HCT116 (cell line): ENCODE data around the gene PSMC6. TPM values are rescaled to one million over a fixed set of nuclear protein-coding genes. Genes with fewer than 3 reads are reported as not detected.

Experiments used
- ATAC-seq: fragments of 200-7000 bp; cut with Tn5 transposase; 2 replicates; pipeline ENCODE4 v1.9.1; 2020; ENCODE audit warnings: mild to moderate bottlenecking, moderate library complexity
- BruUV-seq: library from RNA; stranded (reverse); fragments of 400-500 nt; replicated peaks from 2 replicates; lab custom pipeline; 2021; lab: Mats Ljungman, UMichigan
- CTCF ChIA-PET: fragments of 300-600 bp; sonication (Branson Sonifier 250); formaldehyde crosslinking; loops from one replicate; lab custom pipeline; 2021; ENCODE audit warnings: antibody characterized with exemption; lab: Charles Lee
- POLR2A ChIA-PET: fragments of 300-600, 350-600 bp; sonication (Branson Sonifier 250); formaldehyde crosslinking; loops from one replicate; lab custom pipeline; 2021; ENCODE audit warnings: antibody characterized with exemption; lab: Charles Lee
- RAD21 ChIA-PET, 2 experiments: fragments of 300-600 bp; sonication (Branson Sonifier 250); formaldehyde crosslinking; loops; one replicate each; lab custom pipeline; 2023; ENCODE audit warnings: low total read pairs in 2 of 2; ENCODE audit not compliant: uncharacterized antibody in 2 of 2, unreplicated experiment in 2 of 2, low non-redundant PET in 1 of 2; lab: Charles Lee
- DNase-seq: peaks from one replicate; pipeline ENCODE4 v3.0.0-alpha.2; 2010; ENCODE audit warnings: low read depth, low spot score
- H2AFZ ChIP-seq: fragments of 200-600 bp; shearing (Covaris generic), sonication (generic); 2 replicates; pipeline ENCODE4 v1.6.1; 2017; ENCODE audit warnings: low read depth, mixed run types, mixed read lengths, antibody characterized with exemption, low read length; ENCODE audit not compliant: poor library complexity, severe bottlenecking
- H3K27ac ChIP-seq: 2 replicates; pipeline ENCODE4 v1.5.1; 2012; ENCODE audit warnings: low read depth, low read length
- H3K27me3 ChIP-seq: fragments of 200-600 bp; sonication (generic); 2 replicates; pipeline ENCODE4 v1.6.1; 2016; ENCODE audit warnings: mixed run types, low read length, mixed read lengths; ENCODE audit not compliant: insufficient read depth
- H3K36me3 ChIP-seq, 2 experiments: fragments of 200-500 bp in 1 of 2; fragments of 200-600 bp in 1 of 2; sonication (Bioruptor generic) in 1 of 2; sonication (generic) in 1 of 2; 2 replicates each; pipeline versions ENCODE4 v1.5.1 to v1.6.1; 2014 to 2016; ENCODE audit warnings: low read length in 2 of 2, inconsistent platforms in 1 of 2, mixed read lengths in 1 of 2, mixed run types in 1 of 2; ENCODE audit not compliant: insufficient read depth in 2 of 2, control insufficient read depth in 1 of 2
- H3K4me1 ChIP-seq, 2 experiments: fragments of 200-600 bp in 1 of 2; sonication (generic) in 1 of 2; 2 replicates each; pipeline versions ENCODE4 v1.5.1 to v1.6.1; 2012 to 2017; ENCODE audit warnings: low read length in 2 of 2, inconsistent platforms in 1 of 2, mild to moderate bottlenecking in 1 of 2, mixed read lengths in 1 of 2, mixed run types in 1 of 2, moderate library complexity in 1 of 2; ENCODE audit not compliant: insufficient read depth in 2 of 2, control insufficient read depth in 1 of 2
- H3K4me2 ChIP-seq: fragments of 200-600 bp; sonication (generic); 2 replicates; pipeline ENCODE4 v1.6.1; 2017; ENCODE audit warnings: mixed run types, low read length, mixed read lengths
- H3K4me3 ChIP-seq, 2 experiments: fragments of 200-600 bp in 1 of 2; sonication (generic) in 1 of 2; replicated peaks in 1 of 2; 2 replicates each; pipeline ENCODE4 v1.5.1; 2011 to 2016; ENCODE audit warnings: low read length in 2 of 2, control low read depth in 1 of 2, low read depth in 1 of 2, mild to moderate bottlenecking in 1 of 2, mixed read lengths in 1 of 2, mixed run types in 1 of 2
- H3K79me2 ChIP-seq: fragments of 200-600 bp; sonication (generic); 2 replicates; pipeline ENCODE4 v1.6.1; 2017; ENCODE audit warnings: mild to moderate bottlenecking, mixed run types, low read length, moderate library complexity, mixed read lengths; ENCODE audit not compliant: insufficient read depth
- H3K9ac ChIP-seq: fragments of 200-600 bp; sonication (generic); 2 replicates; pipeline ENCODE4 v1.6.1; 2016; ENCODE audit warnings: low read length, mixed read lengths
- H3K9me2 ChIP-seq: fragments of 200-600 bp; sonication (generic), shearing (Covaris generic); 2 replicates; pipeline ENCODE4 v1.6.1; 2017; ENCODE audit warnings: mixed run types, mild to moderate bottlenecking, moderate library complexity; ENCODE audit not compliant: insufficient read depth
- H3K9me3 ChIP-seq, 2 experiments: fragments of 200-500 bp in 1 of 2; fragments of 200-600 bp in 1 of 2; sonication (Bioruptor generic) in 1 of 2; sonication (generic) in 1 of 2; 2 replicates each; pipeline ENCODE4 v1.6.1; 2014 to 2017; ENCODE audit warnings: low read length in 2 of 2, mixed read lengths in 2 of 2, inconsistent platforms in 1 of 2, low read depth in 1 of 2, mild to moderate bottlenecking in 1 of 2, mixed run types in 1 of 2, moderate library complexity in 1 of 2; ENCODE audit not compliant: control insufficient read depth in 1 of 2, insufficient read depth in 1 of 2
- H4K20me1 ChIP-seq: fragments of 200-600 bp; sonication (generic), shearing (Covaris generic); 2 replicates; pipeline ENCODE4 v1.6.1; 2017; ENCODE audit warnings: mixed run types, mild to moderate bottlenecking, moderate library complexity; ENCODE audit not compliant: insufficient read depth
- CEBPB ChIP-seq: IDR thresholded peaks from 2 replicates; pipeline ENCODE4 v1.6.1; 2012; ENCODE audit warnings: low read depth
- EGR1 ChIP-seq: IDR thresholded peaks from 2 replicates; pipeline ENCODE4 v1.6.1; 2012; ENCODE audit warnings: low read depth
- EZH2 ChIP-seq: fragments of 200-600 bp; sonication (generic); IDR thresholded peaks from 2 replicates; pipeline ENCODE4 v1.6.1; 2017; ENCODE audit warnings: antibody characterized with exemption, mixed run types
- JUND ChIP-seq: IDR thresholded peaks from 2 replicates; pipeline ENCODE4 v1.6.1; 2012
- POLR2A ChIP-seq: IDR thresholded peaks from 2 replicates; pipeline ENCODE4 v1.7.0; 2011; ENCODE audit warnings: borderline replicate concordance; ENCODE audit not compliant: insufficient read depth, insufficient read length; ENCODE audit errors: extremely low read depth
- POLR2AphosphoS5 ChIP-seq: IDR thresholded peaks from 2 replicates; pipeline ENCODE4 v1.6.1; 2011; ENCODE audit warnings: mild to moderate bottlenecking, low read depth, low read length, moderate library complexity
- RAD21 ChIP-seq: IDR thresholded peaks from 2 replicates; pipeline ENCODE4 v1.6.1; 2012; ENCODE audit warnings: low read depth, mild to moderate bottlenecking
- SIN3A ChIP-seq: IDR thresholded peaks from 2 replicates; pipeline ENCODE4 v1.6.1; 2012; ENCODE audit warnings: low read depth
- SP1 ChIP-seq: IDR thresholded peaks from 2 replicates; pipeline ENCODE4 v1.6.1; 2012; ENCODE audit warnings: low read depth
- SRF ChIP-seq: IDR thresholded peaks from 2 replicates; pipeline ENCODE4 v1.6.1; 2012; ENCODE audit warnings: low read depth
- ZFX ChIP-seq: fragments of 450-650 bp; IDR thresholded peaks from 2 replicates; pipeline ENCODE4 v1.6.1; 2017
- ZNF274 ChIP-seq: fragments of 200-500 bp; sonication (Bioruptor generic); IDR thresholded peaks from 2 replicates; pipeline ENCODE4 v1.6.1; 2014; ENCODE audit warnings: mild to moderate bottlenecking, low read depth, low read length, inconsistent platforms
- intact Hi-C: fragments of 100-400 bp; cut with micrococcal nuclease; formaldehyde crosslinking; loops from 2 replicates; pipeline ENCODE4 v1.10.0; 2022
- total RNA-seq: library from RNA; stranded (reverse); gene quantifications from one replicate; pipeline ENCODE4 v1.2.1, GENCODE V29; 2021; ENCODE audit not compliant: unreplicated experiment
- TF ChIP-seq, protein P1 (sequence below): IDR thresholded peaks from 2 replicates; pipeline ENCODE4 v1.6.1; 2012; ENCODE audit warnings: low read depth

The PSMC6 gene
- total RNA-seq, 1 experiment from 2014 or later, result 71.7 TPM

DNA sequence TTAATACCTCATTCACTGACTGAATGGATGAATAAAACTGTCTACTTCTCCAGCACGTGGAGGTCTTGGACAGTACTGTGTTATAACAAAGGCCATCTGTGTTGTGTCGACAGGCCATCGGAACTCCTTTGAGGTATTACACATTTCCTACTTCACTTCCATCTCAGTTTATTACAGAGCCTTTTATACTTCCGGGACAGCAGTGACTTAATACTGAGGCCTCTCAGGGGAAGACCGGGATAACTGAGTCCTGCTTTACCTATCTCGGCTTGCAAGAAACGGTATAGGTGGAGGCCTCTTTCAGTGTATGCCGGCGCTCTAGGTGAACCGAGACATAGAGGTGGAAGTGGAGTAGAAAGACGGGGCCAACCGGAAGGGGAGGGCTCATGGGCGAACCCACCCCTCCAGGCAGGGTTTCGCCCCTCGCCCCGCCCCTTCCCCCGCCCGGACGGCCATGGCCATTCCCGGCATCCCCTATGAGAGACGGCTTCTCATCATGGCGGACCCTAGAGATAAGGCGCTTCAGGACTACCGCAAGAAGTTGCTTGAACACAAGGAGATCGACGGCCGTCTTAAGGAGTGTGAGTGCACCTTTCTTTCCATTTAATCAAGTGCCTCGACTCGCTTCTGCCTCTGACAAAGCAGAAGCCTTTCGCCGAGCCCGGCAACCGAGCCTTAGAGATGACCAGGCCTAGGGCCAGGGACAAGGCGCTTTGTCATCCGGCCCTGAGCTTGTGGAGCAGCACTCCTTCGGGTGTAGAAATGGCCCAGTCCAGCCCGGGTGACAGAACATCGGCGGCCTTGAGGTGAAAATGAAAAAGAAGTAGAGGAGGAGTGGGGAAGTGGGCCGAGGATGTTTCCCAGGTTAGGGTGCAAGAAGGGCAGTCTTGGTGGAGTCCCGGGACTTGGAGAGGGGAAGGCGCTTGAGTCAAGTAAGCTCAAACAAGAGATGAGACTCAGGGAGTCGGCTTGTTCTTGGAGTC lies at the start of gene PSMC6 (continued):
- TF ChIP-seq, protein P1, sequence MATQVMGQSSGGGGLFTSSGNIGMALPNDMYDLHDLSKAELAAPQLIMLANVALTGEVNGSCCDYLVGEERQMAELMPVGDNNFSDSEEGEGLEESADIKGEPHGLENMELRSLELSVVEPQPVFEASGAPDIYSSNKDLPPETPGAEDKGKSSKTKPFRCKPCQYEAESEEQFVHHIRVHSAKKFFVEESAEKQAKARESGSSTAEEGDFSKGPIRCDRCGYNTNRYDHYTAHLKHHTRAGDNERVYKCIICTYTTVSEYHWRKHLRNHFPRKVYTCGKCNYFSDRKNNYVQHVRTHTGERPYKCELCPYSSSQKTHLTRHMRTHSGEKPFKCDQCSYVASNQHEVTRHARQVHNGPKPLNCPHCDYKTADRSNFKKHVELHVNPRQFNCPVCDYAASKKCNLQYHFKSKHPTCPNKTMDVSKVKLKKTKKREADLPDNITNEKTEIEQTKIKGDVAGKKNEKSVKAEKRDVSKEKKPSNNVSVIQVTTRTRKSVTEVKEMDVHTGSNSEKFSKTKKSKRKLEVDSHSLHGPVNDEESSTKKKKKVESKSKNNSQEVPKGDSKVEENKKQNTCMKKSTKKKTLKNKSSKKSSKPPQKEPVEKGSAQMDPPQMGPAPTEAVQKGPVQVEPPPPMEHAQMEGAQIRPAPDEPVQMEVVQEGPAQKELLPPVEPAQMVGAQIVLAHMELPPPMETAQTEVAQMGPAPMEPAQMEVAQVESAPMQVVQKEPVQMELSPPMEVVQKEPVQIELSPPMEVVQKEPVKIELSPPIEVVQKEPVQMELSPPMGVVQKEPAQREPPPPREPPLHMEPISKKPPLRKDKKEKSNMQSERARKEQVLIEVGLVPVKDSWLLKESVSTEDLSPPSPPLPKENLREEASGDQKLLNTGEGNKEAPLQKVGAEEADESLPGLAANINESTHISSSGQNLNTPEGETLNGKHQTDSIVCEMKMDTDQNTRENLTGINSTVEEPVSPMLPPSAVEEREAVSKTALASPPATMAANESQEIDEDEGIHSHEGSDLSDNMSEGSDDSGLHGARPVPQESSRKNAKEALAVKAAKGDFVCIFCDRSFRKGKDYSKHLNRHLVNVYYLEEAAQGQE, result no peak
- TF ChIP-seq EZH2, result no peak
- TF ChIP-seq EGR1, result no peak
- peak; percentile 55 for TF ChIP-seq SP1

DNA sequence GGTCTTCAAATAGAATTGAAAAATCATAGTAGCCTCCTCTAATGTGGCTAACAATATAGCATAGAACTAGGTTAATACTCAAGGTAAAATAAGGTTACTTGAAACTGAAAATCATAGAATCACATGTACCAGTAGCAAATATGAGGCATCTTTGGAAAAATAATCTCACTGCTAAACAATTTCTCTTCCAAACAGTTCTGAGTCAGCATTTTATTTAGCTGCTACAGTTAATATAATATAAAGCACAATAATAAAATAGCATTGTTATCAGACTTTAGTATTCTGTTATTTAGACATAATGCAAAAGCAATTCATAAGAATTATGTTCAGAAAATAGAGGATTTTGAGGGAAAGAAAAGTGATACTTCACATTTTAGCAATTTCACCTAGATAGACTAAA lies 46.7 kb upstream of the PSMC6 start:
- Histone ChIP-seq H3K36me3 (peaks cover 7 to 14% of the 10 kb centered on the region in 2 experiments), H3K27me3 (no peaks in the 10 kb centered on the region), H2AFZ (no peak overlapping the region), H3K9me2 (no peaks in the 10 kb centered on the region), H3K4me2 (no peak overlapping the region), H3K79me2 (peaks cover 8% of the 10 kb centered on the region), H3K27ac (no peak overlapping the region), H4K20me1 (no peaks in the 10 kb centered on the region), H3K9ac (no peak overlapping the region), H3K4me1 (no peaks in the 10 kb centered on the region), H3K4me3 (no peak overlapping the region), H3K9me3 (no peaks in the 10 kb centered on the region)
- no TSS peak for BruUV-seq
- DNase-seq, result no peak
- no peak for ATAC-seq
- CTCF ChIA-PET, result no interaction called here
- POLR2A ChIA-PET, result interaction anchor here (0.6 kb wide), 1 partner anchor 72 kb away, joined by 3 read pairs; no protein-coding TSS in a partner anchor
- intact Hi-C loops, result no loop called here
- RAD21 ChIA-PET, result no interaction called here
- TF ChIP-seq SIN3A, result no peak
- TF ChIP-seq POLR2AphosphoS5, result no peak
- no peak for TF ChIP-seq EGR1
- no peak for TF ChIP-seq RAD21
- TF ChIP-seq POLR2A, result no peak
- no peak for TF ChIP-seq SP1
- no peak for TF ChIP-seq CEBPB
- no peak for TF ChIP-seq JUND
- no peak for TF ChIP-seq ZNF274
- no peak for TF ChIP-seq SRF
- no peak for TF ChIP-seq ZFX
- TF ChIP-seq EZH2, result no peak
